ENCODE results near the gene TMEM45A.

Gene TMEM45A

DNA sequence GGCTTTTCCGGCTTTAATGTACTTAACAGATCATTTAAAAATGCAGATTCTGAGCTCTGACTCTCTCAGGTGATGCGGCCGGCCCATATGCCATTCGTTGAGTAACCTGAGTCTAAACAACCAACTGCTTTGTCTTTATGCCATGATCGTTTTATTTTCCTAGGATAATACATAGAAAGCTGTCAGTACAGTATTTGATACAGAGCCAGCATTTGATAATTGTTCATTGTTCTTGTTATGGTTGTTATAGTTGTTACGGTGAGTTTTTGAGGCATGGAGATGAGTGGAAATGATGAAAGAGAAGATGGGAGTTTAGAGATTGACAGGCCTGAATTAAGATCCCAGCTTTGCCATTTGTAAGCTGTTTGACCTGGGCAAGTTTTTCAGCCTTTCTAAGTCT lies 40.0 kb downstream of the TMEM45A start:
- H3K36me3 ChIP-seq (replicated peaks), result no peaks in the 10 kb centered on the region
- H3K4me3 ChIP-seq (ENCODE audit: low read depth, low read length), result no peak overlapping the region
- H3K27ac ChIP-seq, result no peak overlapping the region
- in situ Hi-C loops (cut with HindIII; ENCODE audit: low pct_ligation_motif_present, low sequenced_read_pairs), result no loop called here
- no peak for DNase-seq
- H3K27me3 ChIP-seq (replicated peaks), result no peaks in the 10 kb centered on the region
- TF ChIP-seq, protein P1, sequence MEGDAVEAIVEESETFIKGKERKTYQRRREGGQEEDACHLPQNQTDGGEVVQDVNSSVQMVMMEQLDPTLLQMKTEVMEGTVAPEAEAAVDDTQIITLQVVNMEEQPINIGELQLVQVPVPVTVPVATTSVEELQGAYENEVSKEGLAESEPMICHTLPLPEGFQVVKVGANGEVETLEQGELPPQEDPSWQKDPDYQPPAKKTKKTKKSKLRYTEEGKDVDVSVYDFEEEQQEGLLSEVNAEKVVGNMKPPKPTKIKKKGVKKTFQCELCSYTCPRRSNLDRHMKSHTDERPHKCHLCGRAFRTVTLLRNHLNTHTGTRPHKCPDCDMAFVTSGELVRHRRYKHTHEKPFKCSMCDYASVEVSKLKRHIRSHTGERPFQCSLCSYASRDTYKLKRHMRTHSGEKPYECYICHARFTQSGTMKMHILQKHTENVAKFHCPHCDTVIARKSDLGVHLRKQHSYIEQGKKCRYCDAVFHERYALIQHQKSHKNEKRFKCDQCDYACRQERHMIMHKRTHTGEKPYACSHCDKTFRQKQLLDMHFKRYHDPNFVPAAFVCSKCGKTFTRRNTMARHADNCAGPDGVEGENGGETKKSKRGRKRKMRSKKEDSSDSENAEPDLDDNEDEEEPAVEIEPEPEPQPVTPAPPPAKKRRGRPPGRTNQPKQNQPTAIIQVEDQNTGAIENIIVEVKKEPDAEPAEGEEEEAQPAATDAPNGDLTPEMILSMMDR (IDR thresholded peaks at IDR 0.05; ENCODE audit: low read depth, low read length, missing control alignments), result no peak

DNA sequence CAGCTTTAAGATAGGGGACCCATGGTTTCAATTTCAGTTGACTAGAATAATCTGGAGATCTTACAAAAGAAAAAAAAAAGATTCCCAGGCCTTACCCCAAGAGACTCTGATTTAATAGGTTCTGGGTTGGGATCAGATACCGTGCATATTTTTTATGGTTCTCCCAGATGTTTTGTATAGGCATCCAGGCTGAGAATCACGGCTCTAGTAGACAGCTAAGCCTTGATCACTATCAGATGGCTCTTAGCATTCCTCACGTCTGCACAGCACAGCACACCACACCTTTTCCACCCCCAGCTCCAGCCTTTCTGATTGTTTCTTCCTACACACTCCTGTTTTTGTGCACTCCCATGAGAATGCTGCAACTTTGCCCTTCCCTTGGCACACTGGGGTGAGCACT lies 40.8 kb downstream of the TMEM45A start:
- no peak overlapping the region for H3K27ac ChIP-seq
- no peak for DNase-seq
- H3K27me3 ChIP-seq (replicated peaks), result no peaks in the 10 kb centered on the region
- H3K4me3 ChIP-seq (ENCODE audit: low read depth, low read length), result no peak overlapping the region
- TF ChIP-seq, protein P1 (IDR thresholded peaks at IDR 0.05; ENCODE audit: low read depth, low read length, missing control alignments), result no peak
- no peaks in the 10 kb centered on the region for H3K36me3 ChIP-seq (replicated peaks)
- in situ Hi-C loops (cut with HindIII; ENCODE audit: low pct_ligation_motif_present, low sequenced_read_pairs), result no loop called here

DNA sequence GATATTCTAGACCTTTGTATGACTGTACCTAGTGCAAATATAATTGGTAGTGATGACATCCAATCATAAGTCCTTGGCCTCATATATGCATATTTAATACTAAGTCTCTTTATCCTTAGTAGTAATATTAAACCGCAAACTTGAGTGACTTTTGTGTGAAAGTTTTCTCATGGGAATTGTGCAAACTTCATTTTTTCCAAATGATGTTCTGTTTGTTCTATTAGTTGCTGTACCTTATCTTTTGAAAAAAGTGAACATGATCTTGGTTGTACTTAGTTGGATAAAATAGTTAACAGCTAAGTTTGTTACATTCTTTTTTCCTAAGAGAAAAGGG lies 43.2 kb downstream of the TMEM45A start:
- in situ Hi-C loops (cut with HindIII; ENCODE audit: low pct_ligation_motif_present, low sequenced_read_pairs), result no loop called here
- H3K4me3 ChIP-seq (ENCODE audit: low read depth, low read length), result no peak overlapping the region
- DNase-seq, result no peak
- no peaks in the 10 kb centered on the region for H3K36me3 ChIP-seq (replicated peaks)
- H3K27me3 ChIP-seq (replicated peaks), result no peaks in the 10 kb centered on the region
- H3K27ac ChIP-seq, result no peak overlapping the region
- TF ChIP-seq, protein P1 (IDR thresholded peaks at IDR 0.05; ENCODE audit: low read depth, low read length, missing control alignments), result no peak

DNA sequence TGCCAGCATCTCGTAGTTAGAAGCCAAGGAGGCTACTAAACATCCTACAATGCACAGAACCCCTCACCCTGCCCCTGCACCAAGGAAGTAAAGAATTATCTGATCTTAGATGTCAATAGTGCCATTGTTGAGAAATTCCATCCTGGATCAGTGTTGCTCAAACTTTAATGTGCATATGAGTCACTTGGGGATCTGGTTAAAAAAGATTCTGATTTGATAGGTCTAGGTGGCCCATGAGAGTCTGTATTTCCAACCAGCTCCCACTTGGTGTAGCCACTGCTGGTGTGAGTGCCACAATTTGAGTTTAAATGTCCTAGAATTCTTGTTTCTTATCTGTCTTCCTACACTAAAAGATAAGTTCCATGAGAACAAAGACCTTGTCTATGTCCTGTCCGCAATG lies 43.7 kb downstream of the TMEM45A start:
- in situ Hi-C loops (cut with HindIII; ENCODE audit: low pct_ligation_motif_present, low sequenced_read_pairs), result no loop called here

DNA sequence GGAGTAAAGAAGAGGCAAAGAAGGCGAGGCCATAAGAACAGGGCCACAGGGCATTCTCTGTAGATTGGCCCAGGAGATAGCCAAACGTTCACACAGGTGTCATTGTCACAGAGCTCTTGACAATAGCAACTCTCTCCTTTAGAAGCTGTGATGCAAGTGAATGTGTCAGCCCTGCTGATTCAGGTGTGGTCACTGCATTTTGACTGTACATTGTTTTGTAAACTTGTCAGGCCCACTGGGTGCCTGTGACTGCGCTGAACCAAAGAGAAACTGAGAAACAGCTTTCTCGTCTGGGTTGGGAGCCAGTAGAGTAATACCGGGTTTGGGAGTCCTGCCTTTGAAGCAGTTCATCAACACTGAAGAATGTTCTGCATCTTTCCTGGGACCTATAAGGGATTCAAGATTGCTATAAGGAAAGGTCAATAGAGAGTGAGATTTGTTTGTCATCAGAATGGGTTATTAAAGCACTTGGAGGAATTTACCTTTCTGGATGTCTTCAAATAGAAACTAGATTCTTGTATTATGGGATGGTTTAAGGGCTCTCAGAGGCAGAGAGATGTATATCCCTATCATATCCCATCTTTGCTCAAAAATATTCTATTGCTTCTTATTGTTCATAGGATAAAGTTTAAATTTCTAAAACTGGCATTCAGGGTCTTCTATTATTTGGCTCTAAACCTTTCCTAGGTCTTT lies 45.4 kb downstream of the TMEM45A start:
- H3K27ac ChIP-seq, result no peak overlapping the region
- in situ Hi-C loops (cut with HindIII; ENCODE audit: low pct_ligation_motif_present, low sequenced_read_pairs), result no loop called here
- no peak for DNase-seq
- no peak overlapping the region for H3K4me3 ChIP-seq (ENCODE audit: low read depth, low read length)
- TF ChIP-seq, protein P1 (IDR thresholded peaks at IDR 0.05; ENCODE audit: low read depth, low read length, missing control alignments), result no peak
- no peaks in the 10 kb centered on the region for H3K27me3 ChIP-seq (replicated peaks)
- H3K36me3 ChIP-seq (replicated peaks), result no peaks in the 10 kb centered on the region

More for the DNA sequence above, 43.7 kb downstream of the TMEM45A start:
- no peak overlapping the region for H3K4me3 ChIP-seq (ENCODE audit: low read depth, low read length)
- H3K36me3 ChIP-seq (replicated peaks), result no peaks in the 10 kb centered on the region
- TF ChIP-seq, protein P1 (IDR thresholded peaks at IDR 0.05; ENCODE audit: low read depth, low read length, missing control alignments), result no peak
- no peaks in the 10 kb centered on the region for H3K27me3 ChIP-seq (replicated peaks)
- no peak for DNase-seq
- H3K27ac ChIP-seq, result no peak overlapping the region

DNA sequence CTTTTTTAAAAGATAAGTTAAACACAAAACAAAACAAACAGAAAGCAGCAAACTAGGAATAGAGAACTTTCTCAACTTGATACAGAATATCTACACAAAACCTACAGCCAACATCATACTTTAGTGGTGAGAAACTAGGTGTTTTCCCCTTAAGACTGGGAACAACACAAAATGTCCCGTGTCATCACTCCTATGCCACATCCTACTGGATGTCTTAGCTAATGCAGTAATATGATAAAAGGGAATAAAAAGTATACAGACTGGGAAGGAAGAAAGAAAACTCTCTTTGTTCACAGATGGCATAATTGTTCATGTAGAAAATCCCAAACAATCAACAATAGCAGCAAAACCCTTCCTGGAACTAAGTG lies 45.9 kb downstream of the TMEM45A start:
- in situ Hi-C loops (cut with HindIII; ENCODE audit: low pct_ligation_motif_present, low sequenced_read_pairs), result no loop called here
- Histone ChIP-seq H3K36me3 (replicated peaks) (no peaks in the 10 kb centered on the region), H3K27me3 (replicated peaks) (no peaks in the 10 kb centered on the region), H3K27ac (no peak overlapping the region), H3K4me3 (ENCODE audit: low read depth, low read length) (no peak overlapping the region)
- TF ChIP-seq, protein P1 (IDR thresholded peaks at IDR 0.05; ENCODE audit: low read depth, low read length, missing control alignments), result no peak
- no peak for DNase-seq

Data from brain microvascular endothelial cell (primary cell).